ENCODE data around the gene GREB1L.
"Not testable (repeated sequence)": the region's sequence is repeated elsewhere in the genome, so short reads cannot be mapped to it uniquely, and the experiment has no call there.

Gene GREB1L

DNA sequence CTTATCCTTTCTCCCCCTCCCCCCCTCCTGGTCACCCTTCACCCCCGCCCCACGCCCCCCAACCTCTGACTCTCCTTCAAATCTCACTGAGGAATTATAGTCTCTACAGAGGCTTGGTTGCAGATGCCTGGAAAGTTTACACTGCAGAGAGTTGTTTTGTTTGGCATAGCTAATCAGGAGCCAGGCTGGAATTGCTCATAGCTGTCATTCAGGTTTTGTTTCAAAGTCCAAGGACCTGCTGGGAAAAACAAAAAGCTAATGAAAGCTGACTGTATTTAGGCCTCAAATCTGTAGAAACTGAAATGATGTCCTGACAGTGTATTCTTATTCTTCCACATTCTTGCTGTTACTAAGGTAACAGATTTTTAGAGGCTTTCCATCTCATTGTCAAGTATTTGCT is 22.6 kb downstream of the GREB1L start:
- DNase-seq (ENCODE audit: low read depth), result no peak

- no peak for DNase-seq (ENCODE audit: low read depth)
Measured at GRCh38 chr18:21265971-21266673, 24.1 kb downstream of the GREB1L start.

DNA sequence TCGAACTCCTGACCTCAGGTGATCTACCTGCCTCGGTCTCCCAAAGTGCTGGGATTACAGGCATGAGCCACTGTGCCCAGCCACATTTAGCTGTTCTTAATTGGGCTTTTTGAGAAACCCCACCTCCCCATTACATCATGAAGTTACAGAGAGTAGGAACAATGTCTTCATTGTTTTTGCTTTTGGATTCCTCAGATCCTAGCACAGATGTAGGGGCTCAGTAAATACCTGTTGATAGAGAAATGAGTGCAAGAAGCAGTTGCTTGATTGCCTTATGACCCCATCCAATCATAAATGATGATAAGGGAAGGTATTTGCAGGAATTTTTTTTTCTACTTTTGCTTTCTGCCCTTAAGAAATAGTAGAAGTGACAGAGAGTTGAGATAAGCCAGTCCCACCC is 25.4 kb downstream of the GREB1L start:
- no peak for DNase-seq (ENCODE audit: low read depth)

- no peak for DNase-seq (ENCODE audit: low read depth)
Measured at GRCh38 chr18:21269349-21269748, 27.3 kb downstream of the GREB1L start.

DNA sequence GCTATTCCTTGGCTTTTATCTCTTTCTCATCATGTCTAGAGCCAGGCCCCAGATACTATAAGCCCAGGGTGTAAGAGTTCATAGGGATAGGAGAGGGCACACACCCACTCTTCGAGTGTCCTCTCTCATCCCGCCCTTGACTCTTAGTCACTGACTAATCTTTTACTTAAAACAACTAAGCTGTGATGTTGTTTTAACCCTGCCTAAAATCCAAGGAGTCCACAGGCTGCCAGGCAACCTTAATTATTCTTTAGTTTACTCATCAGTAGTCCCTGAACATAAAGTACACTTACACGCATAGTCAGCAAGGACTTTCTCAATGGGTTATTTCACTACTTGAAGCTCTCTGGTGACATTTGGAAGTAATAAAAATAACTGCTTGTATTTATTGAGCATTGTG is 28.4 kb downstream of the GREB1L start:
- no peak for DNase-seq (ENCODE audit: low read depth)

DNA sequence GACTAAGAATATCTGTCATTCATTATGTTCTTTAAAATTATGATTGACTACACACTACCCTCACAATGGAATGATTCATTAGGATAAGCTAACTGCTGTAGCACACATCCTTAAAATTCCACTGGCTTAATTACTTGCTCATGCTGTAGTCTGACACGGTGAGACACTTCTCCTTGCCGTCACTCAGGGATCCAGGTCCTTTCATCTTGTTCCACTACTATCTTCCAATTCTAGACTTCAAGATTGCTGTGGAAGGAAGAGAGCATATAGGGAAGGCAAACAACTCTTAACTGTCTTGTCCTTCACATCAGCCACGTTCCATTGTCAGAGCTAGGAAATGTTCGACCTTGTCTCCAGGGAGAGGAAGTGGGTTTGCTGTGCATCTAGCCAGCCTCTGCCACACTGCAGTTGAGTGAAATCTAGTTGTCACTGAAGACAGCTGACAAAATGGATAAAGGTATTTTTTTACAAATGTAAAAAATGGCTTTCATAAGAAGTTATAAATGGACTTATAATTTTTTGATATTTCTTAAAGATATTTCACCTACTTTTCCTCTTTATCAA is 30.1 kb downstream of the GREB1L start:
- DNase-seq (ENCODE audit: low read depth), result no peak

DNA sequence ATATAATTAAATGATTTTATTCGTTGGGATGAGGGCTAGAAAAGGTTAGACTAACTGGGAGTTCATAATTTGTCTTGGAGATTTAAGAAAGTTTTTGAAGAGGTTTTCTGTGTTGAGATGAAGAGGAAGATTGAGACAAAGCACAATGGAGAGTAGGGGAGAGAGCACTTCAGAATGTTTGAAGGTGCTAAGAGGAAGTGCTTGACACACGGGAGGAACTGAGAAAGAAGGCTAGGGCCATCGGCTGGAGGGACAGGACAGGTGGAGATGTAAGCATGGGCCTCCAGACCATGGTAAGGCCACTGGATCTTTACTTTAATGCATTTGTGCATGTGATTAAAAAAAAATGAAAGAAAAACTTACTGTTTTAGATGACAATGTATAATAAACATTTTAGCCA is 31.5 kb downstream of the GREB1L start:
- DNase-seq (ENCODE audit: low read depth), result no peak

DNA sequence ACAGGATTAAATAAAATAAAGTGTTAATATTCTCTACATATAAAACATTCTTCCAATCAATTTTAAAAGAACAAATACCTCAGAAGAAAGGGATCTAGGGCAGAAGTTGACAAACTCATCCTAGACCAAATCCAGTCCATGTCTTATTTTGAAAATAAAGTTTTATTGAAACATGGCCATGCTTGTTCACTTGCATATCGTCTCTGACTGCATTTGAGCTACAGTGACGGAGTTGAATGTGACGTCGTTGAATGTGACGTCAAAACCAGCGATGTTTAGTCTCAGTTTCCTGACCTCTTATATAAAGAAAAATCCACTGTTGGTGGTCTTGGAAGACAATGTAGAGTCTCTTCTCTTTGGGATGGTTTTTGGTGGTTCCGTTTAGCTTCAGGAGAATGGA is 33.6 kb downstream of the GREB1L start:
- DNase-seq (ENCODE audit: low read depth), result no peak

GRCh38 chr18:21277578-21277977 is 35.5 kb downstream of the GREB1L start:
- DNase-seq (ENCODE audit: low read depth), result no peak

DNA sequence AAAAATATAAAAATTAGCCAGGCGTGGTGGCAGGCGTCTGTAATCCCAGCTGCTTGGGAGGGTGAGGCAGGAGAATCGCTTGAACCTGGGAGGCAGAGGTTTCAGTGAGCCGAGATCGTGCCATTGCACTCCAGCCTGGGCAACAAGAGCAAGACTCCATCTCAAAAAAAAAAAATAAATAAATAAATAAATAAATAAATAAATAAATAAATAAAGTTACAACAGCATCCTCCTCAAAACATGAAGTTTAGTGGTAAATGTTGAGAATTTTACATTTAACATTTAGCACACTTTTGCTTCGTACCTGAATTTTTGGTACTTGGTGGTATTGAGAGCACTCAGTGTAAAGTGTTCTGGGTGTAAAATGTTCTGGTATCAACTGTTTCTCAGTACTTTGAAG is 36.2 kb downstream of the GREB1L start:
- DNase-seq (ENCODE audit: low read depth), result not testable (repeated sequence)

DNA sequence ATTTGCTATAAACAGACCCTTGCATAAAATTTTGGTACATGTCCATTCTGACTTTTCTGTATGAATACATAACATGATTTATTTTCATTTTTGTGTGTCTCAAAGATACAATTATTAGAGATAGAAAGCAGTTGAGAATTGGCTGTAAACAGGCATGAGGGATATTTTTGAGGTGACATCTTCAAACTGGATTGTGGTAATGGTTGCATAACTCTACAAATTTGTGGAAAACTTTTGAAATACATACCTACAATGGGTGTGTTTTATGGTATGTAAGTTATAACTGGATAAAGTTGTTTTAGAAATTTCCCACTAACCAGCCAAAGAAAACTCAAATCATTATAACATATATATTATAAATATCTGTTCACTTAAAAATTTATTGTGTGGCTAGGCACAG is 39.6 kb downstream of the GREB1L start:
- no peak for DNase-seq (ENCODE audit: low read depth)

DNA sequence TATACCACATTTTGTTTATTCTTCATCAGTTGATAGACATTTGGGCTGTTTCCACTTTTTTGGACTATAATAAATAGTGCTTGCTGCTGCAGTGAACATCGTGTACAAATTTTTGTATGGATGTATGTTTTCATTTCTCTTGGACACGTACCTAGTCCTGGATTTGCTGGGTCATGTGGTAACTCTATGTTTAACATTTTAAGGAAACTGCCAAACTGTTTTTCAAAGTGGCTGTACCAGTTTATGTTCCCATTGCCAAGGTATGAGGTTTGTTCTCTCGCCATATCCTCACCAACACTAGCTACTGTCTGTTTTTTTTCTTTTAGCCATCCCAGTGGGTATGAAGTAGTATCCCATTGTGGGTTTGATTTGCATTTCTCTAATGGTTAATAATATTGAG is 42.5 kb downstream of the GREB1L start:
- no peak for DNase-seq (ENCODE audit: low read depth)

DNA sequence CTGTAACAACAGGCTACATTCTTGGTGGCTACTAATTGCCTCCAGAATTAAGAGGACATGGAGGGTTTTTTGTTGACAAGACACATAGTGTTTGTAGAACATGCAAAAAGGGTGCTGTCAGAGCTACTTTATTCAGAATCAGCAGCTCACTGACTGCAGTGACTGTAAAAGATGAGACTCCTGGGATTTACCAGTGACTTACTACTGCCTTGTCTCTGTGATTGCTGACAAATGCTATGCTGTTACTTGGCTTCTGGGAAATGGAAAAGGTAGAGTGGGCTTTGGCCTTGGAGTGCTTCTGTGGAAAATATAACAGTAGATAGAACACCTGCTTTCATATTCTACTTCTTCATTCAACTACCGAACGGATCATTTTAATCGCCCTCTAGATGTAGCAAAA is 47.8 kb downstream of the GREB1L start:
- DNase-seq (ENCODE audit: low read depth), result no peak

- DNase-seq (ENCODE audit: low read depth), result no peak
Measured at GRCh38 chr18:21291106-21291505, 49.1 kb downstream of the GREB1L start.

DNA sequence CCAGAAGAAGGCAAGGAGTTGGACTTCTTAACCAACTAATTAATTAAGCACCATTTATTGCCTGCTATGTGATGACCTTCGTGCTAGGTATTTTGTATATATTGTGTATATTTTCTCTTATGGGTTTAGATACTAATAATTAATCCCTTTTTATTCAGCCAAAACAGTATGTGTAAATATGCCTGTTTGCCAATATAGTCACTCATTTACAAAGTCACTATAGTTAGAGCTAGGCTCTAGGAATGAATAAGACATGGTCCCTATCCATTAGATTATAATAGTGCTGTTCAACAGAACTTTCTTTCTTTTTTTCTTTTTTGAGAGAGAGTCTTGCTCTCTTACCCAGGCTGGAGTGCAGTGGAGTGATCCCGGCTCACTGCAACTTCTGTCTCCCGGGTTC is 51.4 kb downstream of the GREB1L start:
- DNase-seq (ENCODE audit: low read depth), result no peak

GRCh38 chr18:21295101-21295500 is 53.1 kb downstream of the GREB1L start:
- no peak for DNase-seq (ENCODE audit: low read depth)

DNA sequence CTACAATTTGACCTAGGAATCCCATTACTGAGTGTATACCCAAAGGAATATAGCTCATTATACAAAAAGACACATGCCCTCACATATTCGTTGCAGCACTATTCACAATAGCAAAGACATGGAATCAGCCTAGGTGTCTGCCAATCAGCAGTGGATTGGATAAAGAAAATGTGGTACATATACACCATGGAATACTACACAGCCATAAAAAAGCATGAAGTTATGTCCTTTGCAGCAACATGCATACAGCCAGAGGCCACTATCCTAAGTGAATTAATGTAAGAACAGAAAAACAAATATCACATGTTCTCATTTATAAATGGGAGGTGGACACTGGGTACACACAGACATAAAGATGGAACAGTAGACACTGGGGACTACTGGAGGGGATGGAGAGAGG is 54.0 kb downstream of the GREB1L start:
- DNase-seq (ENCODE audit: low read depth), result no peak

GRCh38 chr18:21298351-21298750 is 56.3 kb downstream of the GREB1L start:
- DNase-seq (ENCODE audit: low read depth), result no peak

GRCh38 chr18:21300035-21300907 is 58.2 kb downstream of the GREB1L start:
- DNase-seq (ENCODE audit: low read depth), result no peak

DNA sequence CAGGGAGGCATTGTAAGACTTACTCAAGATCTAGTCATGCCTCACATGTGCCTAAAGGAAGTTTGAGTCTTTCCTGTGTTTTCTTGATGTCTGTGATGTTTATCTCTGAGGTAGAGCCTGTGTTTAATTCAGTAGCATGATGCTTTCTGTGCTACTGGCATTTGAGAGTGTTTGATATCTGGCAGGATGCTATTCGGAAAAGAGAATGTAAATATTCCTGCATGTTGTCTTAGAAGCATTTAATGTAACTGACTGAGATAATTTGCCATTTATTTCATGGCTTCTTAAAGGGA is 58.8 kb downstream of the GREB1L start:
- DNase-seq (ENCODE audit: low read depth), result no peak

DNA sequence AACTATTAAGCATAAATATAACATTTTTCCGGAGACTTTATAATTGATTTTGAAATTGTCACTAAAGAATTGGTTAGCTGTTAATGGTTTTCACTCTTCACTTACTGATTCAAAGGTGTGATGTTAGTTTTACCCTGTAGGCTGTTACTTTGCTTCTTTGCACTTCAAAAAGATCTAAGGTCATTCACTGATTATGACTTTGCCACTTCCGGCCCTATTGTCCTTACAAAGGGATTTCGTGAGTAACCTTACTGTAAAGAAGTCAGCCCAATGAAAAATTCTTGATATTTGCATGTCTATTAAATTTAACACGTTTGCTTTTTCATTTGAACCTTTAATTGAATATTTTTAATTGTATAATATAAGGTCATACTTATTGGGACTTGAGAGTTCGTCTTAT is 61.4 kb downstream of the GREB1L start:
- DNase-seq (ENCODE audit: low read depth), result no peak

GRCh38 chr18:21303895-21304294 is 61.9 kb downstream of the GREB1L start:
- no peak for DNase-seq (ENCODE audit: low read depth)

GRCh38 chr18:21305621-21306020 is 63.6 kb downstream of the GREB1L start:
- DNase-seq (ENCODE audit: low read depth), result no peak

- no peak for DNase-seq (ENCODE audit: low read depth)
Measured at GRCh38 chr18:21306368-21306767, 64.3 kb downstream of the GREB1L start.

Data from HS-27A (cell line).